LHCN-M2 (cell line): ENCODE data around the gene TSPAN7. TPM values are rescaled to one million over a fixed set of nuclear protein-coding genes. Genes with fewer than 3 reads are reported as not detected.

Experiments used
- DNase-seq: peaks from one replicate; pipeline ENCODE4 v3.0.0-alpha.2; 2012; ENCODE audit warnings: low read depth
- total RNA-seq: library from RNA; depleted of rRNA; stranded (reverse); fragments of >200 nt; gene quantifications from 2 replicates; pipeline ENCODE4 v1.2.3, GENCODE V29; 2014

The TSPAN7 gene
- total RNA-seq, 1 experiment from 2014 or later: 1.8 TPM

GRCh38 chrX:38594434-38594833 is 33.1 kb downstream of the TSPAN7 start:
- no peak for DNase-seq

DNA sequence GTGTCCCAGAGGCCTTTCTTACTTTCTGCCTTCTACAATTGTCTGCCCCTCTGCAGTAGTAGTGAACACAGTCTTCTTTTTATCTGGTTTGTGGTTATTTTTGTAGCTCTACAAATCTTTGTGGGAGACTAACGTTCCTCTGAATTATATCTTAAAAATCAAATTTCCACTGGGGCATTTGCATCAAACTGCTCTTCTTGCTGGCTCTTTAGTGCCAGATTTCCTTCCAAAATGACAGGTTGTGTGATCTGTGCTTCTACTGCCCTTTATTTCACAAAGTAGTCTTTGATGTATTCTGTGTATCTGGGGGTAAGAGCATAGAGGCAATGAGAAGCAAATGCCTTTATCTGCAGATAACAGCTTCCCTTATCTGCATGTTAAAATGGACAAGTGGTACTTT is 34.5 kb downstream of the TSPAN7 start:
- DNase-seq: no peak

- no peak for DNase-seq
Observed at GRCh38 chrX:38596939-38597338, 35.6 kb downstream of the TSPAN7 start.

- DNase-seq: no peak
Observed at GRCh38 chrX:38599796-38600755, 38.7 kb downstream of the TSPAN7 start.

DNA sequence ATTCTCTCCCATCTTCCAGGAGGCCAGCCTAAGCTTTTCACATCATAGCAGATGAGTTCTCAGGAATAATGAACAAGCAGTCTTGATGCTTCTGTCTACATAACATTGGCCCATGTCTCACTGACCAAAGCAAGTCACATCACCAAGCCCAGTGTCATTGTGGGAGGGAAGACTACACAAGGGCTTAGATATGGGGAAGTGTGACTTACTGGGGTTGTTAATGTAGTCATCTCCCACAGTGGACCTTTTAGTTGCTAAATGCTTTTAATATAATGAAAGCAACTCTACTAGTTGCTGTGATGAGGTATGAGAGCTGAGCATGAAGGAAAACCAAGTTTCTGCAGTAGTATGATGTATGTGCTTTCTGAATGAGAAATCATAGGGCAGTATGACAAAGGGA is 40.5 kb downstream of the TSPAN7 start:
- DNase-seq: no peak

GRCh38 chrX:38606821-38607220 is 45.5 kb downstream of the TSPAN7 start:
- no peak for DNase-seq

DNA sequence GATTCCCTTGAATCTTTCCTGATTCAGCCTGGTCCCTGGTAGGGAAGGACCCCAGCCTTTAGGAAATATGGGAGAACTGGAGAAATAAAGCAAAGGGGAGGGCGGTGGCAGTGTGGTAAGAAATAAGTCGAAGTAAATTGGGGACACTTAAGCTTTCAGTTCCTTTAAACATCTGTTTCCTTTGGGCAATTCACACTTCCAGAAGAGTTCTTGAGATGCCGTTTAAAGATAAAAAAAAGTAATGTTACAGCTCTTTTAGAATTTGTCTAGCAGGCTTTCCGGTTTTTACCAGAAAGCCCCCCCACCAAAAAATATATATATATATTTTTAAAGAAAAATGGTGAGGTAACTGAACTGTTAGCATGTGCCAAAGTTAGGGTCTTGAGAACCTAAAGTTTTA is 46.6 kb downstream of the TSPAN7 start:
- DNase-seq: no peak

DNA sequence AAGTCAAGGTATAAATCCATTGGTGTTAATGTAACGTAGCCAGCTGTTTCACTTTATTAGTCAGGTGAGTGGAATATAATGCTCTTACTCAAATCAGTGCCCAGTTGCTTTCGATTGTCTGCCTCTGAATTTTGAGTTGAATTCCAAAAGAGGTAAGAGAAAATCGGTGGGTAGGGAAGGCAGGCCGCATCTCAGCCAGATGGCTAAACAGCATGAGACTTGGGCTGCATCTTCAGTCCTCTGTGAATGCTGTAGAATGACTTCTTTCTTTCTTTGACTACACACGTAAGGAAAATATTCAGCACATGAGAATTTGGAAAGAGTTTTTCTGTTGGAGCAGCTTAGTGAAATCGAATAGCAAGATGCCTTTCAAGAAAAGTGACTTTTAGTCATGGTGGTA is 49.5 kb downstream of the TSPAN7 start:
- DNase-seq: no peak

DNA sequence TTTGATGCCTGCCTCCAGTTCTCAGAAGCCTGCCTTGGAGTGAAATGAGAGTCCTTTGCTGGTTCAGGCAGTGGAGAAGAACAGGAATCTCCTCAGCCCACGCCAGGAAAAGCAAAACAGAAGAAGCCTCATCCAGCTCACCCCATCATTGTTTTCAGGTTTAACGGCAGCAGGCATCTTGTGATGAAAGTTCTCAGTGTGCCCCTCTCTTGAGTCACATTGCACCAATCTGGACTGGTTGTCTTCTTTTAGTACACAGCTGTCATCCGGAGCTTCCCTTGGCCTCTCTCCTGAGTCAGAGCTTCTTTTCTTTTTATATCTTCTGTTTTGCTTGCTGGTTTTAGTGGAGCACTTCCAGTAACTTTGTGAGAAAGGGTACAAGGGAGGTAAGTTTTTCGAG is 50.9 kb downstream of the TSPAN7 start:
- DNase-seq: peak; percentile 71

- no peak for DNase-seq
Observed at GRCh38 chrX:38614485-38614884, 53.1 kb downstream of the TSPAN7 start.

DNA sequence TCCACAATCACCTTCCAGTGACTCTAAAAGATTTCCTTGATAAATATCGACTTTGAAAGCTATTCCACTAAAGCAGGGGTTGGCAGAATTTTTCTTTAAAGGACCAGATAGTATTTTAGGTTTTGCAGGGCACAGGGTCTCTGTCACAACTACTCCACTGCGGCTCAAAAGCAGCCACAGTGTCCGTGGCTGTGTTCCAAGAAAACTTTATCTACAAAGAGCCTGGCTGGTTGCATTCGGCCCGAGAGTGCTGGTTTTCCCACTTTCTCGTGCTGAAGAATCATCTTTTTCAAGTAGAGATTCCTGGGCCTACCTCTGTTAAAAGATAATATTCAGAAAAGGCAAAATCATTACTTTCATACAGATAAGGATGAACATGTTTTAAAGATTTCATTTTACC is 55.6 kb downstream of the TSPAN7 start:
- DNase-seq: no peak

- no peak for DNase-seq
Observed at GRCh38 chrX:38618180-38618579, 56.8 kb downstream of the TSPAN7 start.

DNA sequence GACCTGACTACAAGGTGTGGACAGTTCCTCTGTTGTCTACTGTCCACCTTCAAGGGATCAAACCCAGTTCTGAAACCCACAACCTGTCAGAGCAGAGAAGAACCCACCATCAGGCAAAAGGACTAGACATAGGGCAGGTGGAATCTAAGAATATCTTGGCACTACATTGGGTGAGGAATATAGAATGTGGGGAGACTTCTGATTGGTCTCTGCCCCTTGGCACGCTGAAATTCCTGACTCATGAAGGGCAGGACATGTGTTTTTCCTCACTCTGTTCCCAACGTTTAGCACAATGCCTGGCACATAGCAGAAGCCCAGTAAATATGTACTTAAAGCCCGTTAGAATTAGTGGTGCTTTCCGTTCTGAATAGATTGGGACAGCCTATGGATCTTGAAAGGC is 59.3 kb downstream of the TSPAN7 start:
- no peak for DNase-seq

- no peak for DNase-seq
Observed at GRCh38 chrX:38626296-38626695, 65.0 kb downstream of the TSPAN7 start.

- DNase-seq: peak; percentile 17
Observed at GRCh38 chrX:38627683-38628082, 66.3 kb downstream of the TSPAN7 start.

DNA sequence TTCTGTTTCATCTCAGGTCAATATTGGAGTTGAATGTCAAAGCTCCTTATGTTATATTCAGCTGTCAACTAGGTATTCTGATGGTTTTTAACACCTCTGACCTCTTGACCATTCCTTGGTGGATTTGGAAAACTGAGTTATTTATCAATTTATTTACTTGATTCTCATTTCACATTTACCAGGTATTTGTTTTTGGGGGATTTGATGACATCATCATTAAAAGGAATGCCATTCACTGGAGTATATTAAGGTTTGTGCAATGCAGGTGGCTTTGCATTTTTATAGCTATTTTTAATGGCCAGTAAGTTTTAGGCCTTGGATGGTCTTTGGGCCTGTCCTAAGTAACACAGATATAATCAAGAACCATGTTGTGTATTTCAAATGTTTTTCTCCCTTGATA is 67.2 kb downstream of the TSPAN7 start:
- DNase-seq: no peak

DNA sequence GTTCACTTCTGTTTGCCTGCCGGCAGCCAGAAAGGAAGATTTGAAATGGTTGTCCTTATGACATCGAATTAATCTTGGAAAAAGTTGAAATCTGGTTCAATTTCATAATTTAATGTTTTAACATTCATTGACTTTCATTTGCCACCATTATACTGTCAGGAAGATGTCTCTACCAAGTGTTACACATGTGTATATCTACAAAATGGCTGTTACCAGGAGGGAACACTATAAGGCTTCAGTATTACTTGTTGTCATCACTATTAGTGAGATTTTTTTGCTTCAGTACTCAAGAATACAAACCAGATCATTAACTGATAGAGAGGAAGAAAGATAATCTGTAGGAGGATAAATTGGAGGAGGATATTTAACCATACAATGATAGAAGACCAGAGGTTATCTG is 71.2 kb downstream of the TSPAN7 start:
- peak; percentile 4 for DNase-seq

GRCh38 chrX:38634665-38635064 is 73.3 kb downstream of the TSPAN7 start:
- DNase-seq: no peak

DNA sequence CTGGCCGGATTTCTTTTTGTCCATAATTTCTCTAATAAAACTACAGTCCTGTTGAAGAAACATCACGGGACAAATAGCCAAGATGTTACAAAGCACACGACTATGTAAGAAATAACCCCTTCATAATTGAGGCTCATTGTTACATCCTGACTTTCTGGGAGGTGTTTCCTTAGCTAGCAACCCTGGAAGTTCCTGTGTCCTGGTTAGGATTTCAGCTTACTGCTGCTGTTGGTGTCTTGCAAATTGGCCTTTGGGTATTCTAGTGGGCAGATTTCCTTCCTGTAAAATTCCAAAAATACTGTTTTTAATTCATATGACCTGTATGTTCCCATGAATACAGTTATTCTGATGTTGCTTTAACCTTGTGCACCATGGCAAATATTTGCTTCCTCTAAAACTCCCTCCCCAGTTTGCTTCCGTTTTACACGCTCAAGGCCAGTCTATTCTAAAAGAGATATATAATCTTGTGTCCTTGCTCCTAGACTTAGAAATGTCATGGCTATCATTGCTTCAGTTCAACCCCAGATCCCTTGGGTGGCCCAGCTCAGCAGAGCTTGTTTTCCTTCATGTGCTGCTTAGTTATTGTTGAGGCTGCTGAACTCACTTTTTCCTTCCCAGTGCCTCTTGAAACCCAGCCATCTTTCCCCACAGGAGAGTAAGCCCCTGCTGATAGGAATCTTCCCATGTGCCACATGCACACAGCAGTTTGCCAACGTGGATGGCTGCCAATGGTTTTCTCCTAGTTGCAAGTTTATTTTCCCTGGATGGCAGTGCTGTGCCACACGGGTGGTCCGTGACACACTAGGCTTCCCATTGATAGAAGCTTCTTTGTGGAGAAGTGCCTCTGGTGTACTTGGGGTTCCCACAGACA is 75.8 kb downstream of the TSPAN7 start:
- no peak for DNase-seq

DNA sequence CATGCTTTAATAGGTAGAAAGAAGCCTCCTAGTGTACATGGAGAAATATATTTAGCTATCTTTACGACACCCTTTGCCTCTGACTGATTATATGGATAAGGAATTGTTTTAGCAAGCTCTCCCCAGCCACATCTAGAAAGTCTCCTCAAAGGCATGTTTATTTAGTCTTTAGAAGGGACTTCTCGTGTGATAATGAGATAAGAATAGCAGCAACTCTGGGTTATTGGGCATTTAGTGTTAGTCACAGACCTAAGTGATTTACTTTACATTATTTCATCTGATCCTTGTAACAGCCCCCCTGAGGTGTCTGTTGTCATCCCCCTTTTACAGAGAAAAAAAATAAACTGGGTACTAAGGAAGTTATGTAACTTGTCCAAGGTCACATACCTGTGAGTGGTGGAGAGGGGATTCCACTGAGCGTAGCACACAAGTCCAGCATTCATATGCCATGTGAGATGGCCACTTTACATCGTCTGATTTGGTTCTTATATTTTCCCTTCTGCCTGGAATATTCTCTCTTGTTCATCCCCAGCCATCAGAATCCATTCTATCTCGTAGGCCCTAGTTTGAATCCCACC is 77.7 kb downstream of the TSPAN7 start:
- DNase-seq: no peak

GRCh38 chrX:38639730-38640129 is 78.4 kb downstream of the TSPAN7 start:
- no peak for DNase-seq

DNA sequence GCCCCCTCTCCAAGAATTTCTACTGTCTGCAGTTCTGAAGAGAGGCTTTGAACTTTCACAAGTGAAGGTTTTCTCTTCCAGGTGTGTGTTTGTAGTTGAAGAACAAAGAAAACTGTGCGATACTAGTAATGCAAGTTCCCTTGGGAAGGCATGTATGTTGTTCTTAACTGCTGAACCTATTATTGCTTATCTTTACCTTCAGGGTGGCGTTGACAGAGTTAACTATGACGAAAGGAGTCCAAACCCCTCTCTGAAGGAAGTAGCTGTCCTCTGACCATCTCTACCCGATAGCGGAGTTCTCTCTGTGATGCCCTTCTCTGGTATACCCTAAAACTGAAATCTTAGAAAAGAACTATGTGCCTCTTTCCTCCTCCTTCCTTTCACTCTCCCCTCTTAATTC is 79.9 kb downstream of the TSPAN7 start:
- DNase-seq: no peak
